OCI-LY1 (cell line): ENCODE results near the gene SMKR1.

Source experiments
- H2AFZ ChIP-seq: fragments of 200-600 bp; sonication (generic), shearing (Covaris generic); 2 replicates; pipeline ENCODE4 v1.6.0; 2014; ENCODE audit warnings: antibody characterized with exemption, mild to moderate bottlenecking, low read length
- H3F3A ChIP-seq: fragments of 200-600 bp; sonication (generic), shearing (Covaris generic); 2 replicates; pipeline ENCODE4 v1.6.0; 2014; ENCODE audit warnings: mild to moderate bottlenecking, antibody characterized with exemption, low read length, moderate library complexity; ENCODE audit not compliant: insufficient read depth
- H3K27ac ChIP-seq: fragments of 200-600 bp; sonication (generic); 2 replicates; pipeline ENCODE4 v1.5.1; 2014; ENCODE audit warnings: low read length, mixed run types, mild to moderate bottlenecking, low read depth; ENCODE audit not compliant: poor library complexity, severe bottlenecking
- H3K27me3 ChIP-seq: fragments of 200-600 bp; sonication (generic); 2 replicates; pipeline ENCODE4 v1.6.0; 2014; ENCODE audit warnings: antibody characterized with exemption, mild to moderate bottlenecking, low read length, moderate library complexity; ENCODE audit not compliant: insufficient read depth
- H3K36me3 ChIP-seq: fragments of 200-600 bp; sonication (generic); 2 replicates; pipeline ENCODE4 v1.6.1; 2014; ENCODE audit warnings: mild to moderate bottlenecking, antibody characterized with exemption, low read length, moderate library complexity, mixed read lengths; ENCODE audit not compliant: insufficient read depth
- H3K4me1 ChIP-seq: fragments of 200-600 bp; sonication (generic); 2 replicates; pipeline ENCODE4 v1.5.1; 2014; ENCODE audit warnings: mild to moderate bottlenecking, low read length, moderate library complexity; ENCODE audit not compliant: insufficient read depth, severe bottlenecking
- H3K4me2 ChIP-seq: fragments of 200-600 bp; sonication (generic), shearing (Covaris generic); 2 replicates; pipeline ENCODE4 v1.6.1; 2014; ENCODE audit warnings: low read length
- H3K4me3 ChIP-seq: fragments of 200-600 bp; sonication (generic); 2 replicates; pipeline ENCODE4 v1.5.1; 2014; ENCODE audit warnings: low read length, low read depth, mild to moderate bottlenecking, mixed read lengths; ENCODE audit not compliant: poor library complexity, severe bottlenecking
- H3K79me2 ChIP-seq: fragments of 200-600 bp; shearing (Covaris generic); 2 replicates; pipeline ENCODE4 v1.6.1; 2016; ENCODE audit warnings: mixed run types, low read length, mixed read lengths; ENCODE audit not compliant: insufficient read depth
- H3K9ac ChIP-seq: fragments of 200-600 bp; sonication (generic), shearing (Covaris generic); 2 replicates; pipeline ENCODE4 v1.6.1; 2014; ENCODE audit warnings: mild to moderate bottlenecking, low read length, mixed read lengths
- H3K9me2 ChIP-seq: fragments of 200-600 bp; sonication (generic), shearing (Covaris generic); 2 replicates; pipeline ENCODE4 v1.6.1; 2014; ENCODE audit warnings: low read depth, mild to moderate bottlenecking, low read length, mixed read lengths
- H3K9me3 ChIP-seq: fragments of 200-600 bp; shearing (Covaris generic); 2 replicates; pipeline ENCODE4 v1.6.1; 2014; ENCODE audit warnings: low read length, mixed read lengths
- H4K20me1 ChIP-seq: fragments of 200-600 bp; sonication (generic), shearing (Covaris generic); 2 replicates; pipeline ENCODE4 v1.6.0; 2016; ENCODE audit warnings: mild to moderate bottlenecking, low read length; ENCODE audit not compliant: insufficient read depth
- EZH2 ChIP-seq: fragments of 200-600 bp; sonication (generic), shearing (Covaris generic); IDR thresholded peaks from 2 replicates; pipeline ENCODE4 v1.8.0; 2017; ENCODE audit warnings: borderline replicate concordance, mixed run types, mild to moderate bottlenecking, antibody characterized with exemption, low read length, moderate library complexity, mixed read lengths
- TF ChIP-seq, protein P1 (sequence below): fragments of 200-600 bp; sonication (generic), shearing (Covaris generic); IDR thresholded peaks from 2 replicates; pipeline ENCODE4 v1.5.1; 2017; ENCODE audit warnings: mild to moderate bottlenecking, antibody characterized with exemption, low read length, moderate library complexity, mixed read lengths

Gene SMKR1

GRCh38 chr7:129498021-129498420, 4.3 kb upstream of the SMKR1 start:
- Histone ChIP-seq H3K27ac (no peak overlapping the region), H3K9ac (no peak overlapping the region), H3F3A (no peaks in the 10 kb centered on the region), H3K79me2 (no peaks in the 10 kb centered on the region), H2AFZ (no peak overlapping the region), H3K27me3 (peaks cover 9% of the 10 kb centered on the region; the same call in 1 of the 2 replicates), H3K4me2 (no peak overlapping the region), H3K9me2 (no peaks in the 10 kb centered on the region), H4K20me1 (no peaks in the 10 kb centered on the region), H3K9me3 (no peaks in the 10 kb centered on the region), H3K4me1 (peaks cover 38% of the 10 kb centered on the region), H3K4me3 (no peak overlapping the region), H3K36me3 (no peaks in the 10 kb centered on the region)
- TF ChIP-seq EZH2 = no peak

GRCh38 chr7:129499999-129500398, 2.3 kb upstream of the SMKR1 start:
- no peaks in the 10 kb centered on the region for H3K79me2 ChIP-seq
- H3K4me3 ChIP-seq = peak overlapping the region; percentile 1
- H3K9ac ChIP-seq = no peak overlapping the region
- no peaks in the 10 kb centered on the region for H3F3A ChIP-seq
- no peaks in the 10 kb centered on the region for H4K20me1 ChIP-seq
- no peak overlapping the region for H2AFZ ChIP-seq
- no peak overlapping the region for H3K27ac ChIP-seq
- peaks cover 9% of the 10 kb centered on the region; the same call in 1 of the 2 replicates for H3K27me3 ChIP-seq
- peaks cover 29% of the 10 kb centered on the region for H3K4me1 ChIP-seq
- H3K9me3 ChIP-seq = no peaks in the 10 kb centered on the region
- no peaks in the 10 kb centered on the region for H3K36me3 ChIP-seq
- no peaks in the 10 kb centered on the region for H3K9me2 ChIP-seq
- TF ChIP-seq EZH2 = no peak
- TF ChIP-seq, protein P1, sequence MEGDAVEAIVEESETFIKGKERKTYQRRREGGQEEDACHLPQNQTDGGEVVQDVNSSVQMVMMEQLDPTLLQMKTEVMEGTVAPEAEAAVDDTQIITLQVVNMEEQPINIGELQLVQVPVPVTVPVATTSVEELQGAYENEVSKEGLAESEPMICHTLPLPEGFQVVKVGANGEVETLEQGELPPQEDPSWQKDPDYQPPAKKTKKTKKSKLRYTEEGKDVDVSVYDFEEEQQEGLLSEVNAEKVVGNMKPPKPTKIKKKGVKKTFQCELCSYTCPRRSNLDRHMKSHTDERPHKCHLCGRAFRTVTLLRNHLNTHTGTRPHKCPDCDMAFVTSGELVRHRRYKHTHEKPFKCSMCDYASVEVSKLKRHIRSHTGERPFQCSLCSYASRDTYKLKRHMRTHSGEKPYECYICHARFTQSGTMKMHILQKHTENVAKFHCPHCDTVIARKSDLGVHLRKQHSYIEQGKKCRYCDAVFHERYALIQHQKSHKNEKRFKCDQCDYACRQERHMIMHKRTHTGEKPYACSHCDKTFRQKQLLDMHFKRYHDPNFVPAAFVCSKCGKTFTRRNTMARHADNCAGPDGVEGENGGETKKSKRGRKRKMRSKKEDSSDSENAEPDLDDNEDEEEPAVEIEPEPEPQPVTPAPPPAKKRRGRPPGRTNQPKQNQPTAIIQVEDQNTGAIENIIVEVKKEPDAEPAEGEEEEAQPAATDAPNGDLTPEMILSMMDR = no peak
- peak overlapping the region; percentile 10; the same call in 1 of the 2 replicates for H3K4me2 ChIP-seq

DNA sequence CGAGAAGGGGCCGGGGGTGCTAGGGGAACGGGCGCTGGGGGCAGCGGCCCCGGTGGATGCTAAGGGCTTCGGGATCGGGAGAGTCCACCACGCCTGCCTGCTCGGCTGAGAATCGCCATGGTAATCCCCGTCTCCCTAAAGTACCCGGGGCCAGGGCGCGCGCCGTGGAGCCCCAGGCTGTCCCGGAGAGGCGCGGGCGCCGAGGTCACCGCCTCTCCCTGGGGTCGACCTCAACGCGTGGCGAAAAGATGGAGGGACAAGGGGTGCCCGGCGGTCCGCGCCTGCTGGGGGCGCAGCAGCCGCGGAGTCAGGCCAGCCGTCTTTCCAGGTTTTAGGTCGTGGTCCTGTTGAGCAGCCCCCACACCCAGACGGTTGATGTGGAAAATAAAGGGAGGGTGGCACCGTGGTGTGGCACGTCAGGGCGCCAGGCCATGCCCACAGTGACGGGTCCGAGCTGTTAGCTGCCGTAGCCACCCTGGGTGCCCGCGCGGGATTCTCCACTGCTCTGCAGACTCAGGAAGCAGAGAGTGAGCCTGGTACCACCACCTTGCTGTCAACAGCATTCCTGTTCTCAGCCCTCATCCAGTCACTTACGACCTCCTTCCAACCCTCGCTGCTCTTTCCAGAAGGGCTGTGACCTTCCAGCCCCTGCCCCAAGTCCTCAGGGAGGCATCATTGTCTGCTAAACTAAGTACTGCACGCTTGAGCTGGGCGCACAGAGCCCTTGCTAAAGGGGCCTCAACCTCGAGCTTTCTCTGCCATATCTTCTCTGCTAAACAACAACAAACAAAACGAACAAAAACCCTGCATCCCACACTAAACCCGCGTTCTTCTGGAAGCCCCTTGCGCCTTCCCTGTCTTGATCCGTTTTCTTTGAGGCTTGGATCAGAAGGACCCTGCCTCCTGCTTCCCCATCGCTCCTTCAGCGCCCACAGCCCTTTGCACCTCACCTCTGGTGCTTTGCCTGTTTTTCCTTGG, 666 bp downstream of the SMKR1 start:
- Histone ChIP-seq H3K9me2 (no peaks in the 10 kb centered on the region), H3K4me2 (peak overlapping the region; percentile 92), H3K9me3 (no peaks in the 10 kb centered on the region), H3K27me3 (peaks cover 4% of the 10 kb centered on the region; the same call in 1 of the 2 replicates), H3K4me1 (peaks cover 29% of the 10 kb centered on the region), H3K36me3 (no peaks in the 10 kb centered on the region), H4K20me1 (no peaks in the 10 kb centered on the region), H3K27ac (no peak overlapping the region), H2AFZ (no peak overlapping the region), H3F3A (no peaks in the 10 kb centered on the region), H3K9ac (peak overlapping the region; percentile 63), H3K4me3 (peak overlapping the region; percentile 67), H3K79me2 (no peaks in the 10 kb centered on the region)
- TF ChIP-seq EZH2 = no peak
- TF ChIP-seq, protein P1 = peak; percentile 39; the same call in 1 of the 2 replicates
